OCI-LY7 (cell line): ENCODE measurements around the gene PTPRO. TPM values are rescaled to one million over a fixed set of nuclear protein-coding genes. Genes with fewer than 3 reads are reported as not detected.

Source experiments
- BruUV-seq: library from RNA; stranded (reverse); fragments of 400-500 nt; replicated peaks from 2 replicates; lab custom pipeline; 2021; lab: Mats Ljungman, UMichigan
- CTCF ChIA-PET: fragments of 300-600 bp; sonication (Branson Sonifier 250); formaldehyde crosslinking; loops from one replicate; lab custom pipeline; 2022; ENCODE audit warnings: antibody characterized with exemption; ENCODE audit not compliant: unreplicated experiment; lab: Charles Lee
- POLR2A ChIA-PET: fragments of 300-600 bp; sonication (Branson Sonifier 250); formaldehyde crosslinking; loops from one replicate; lab custom pipeline; 2022; ENCODE audit warnings: antibody characterized with exemption; lab: Charles Lee
- DNase-seq: peaks from one replicate; pipeline ENCODE4 v3.0.0-alpha.2; 2015; ENCODE audit warnings: low spot score
- H2AFZ ChIP-seq: fragments of 200-600 bp; sonication (generic), shearing (Covaris generic); 2 replicates; pipeline ENCODE4 v1.6.1; 2014; ENCODE audit warnings: mild to moderate bottlenecking, antibody characterized with exemption, low read length, moderate library complexity
- H3K27ac ChIP-seq: fragments of 200-600 bp; sonication (generic); 2 replicates; pipeline ENCODE4 v1.5.1; 2014; ENCODE audit warnings: mixed run types, low read depth, mild to moderate bottlenecking, moderate library complexity, low read length, inconsistent platforms; ENCODE audit not compliant: poor library complexity, severe bottlenecking
- H3K36me3 ChIP-seq: fragments of 200-600 bp; sonication (generic); 2 replicates; pipeline ENCODE4 v1.6.1; 2014; ENCODE audit warnings: mild to moderate bottlenecking, antibody characterized with exemption, low read length, moderate library complexity, mixed read lengths; ENCODE audit not compliant: insufficient read depth
- H3K4me1 ChIP-seq: fragments of 200-600 bp; sonication (generic); 2 replicates; pipeline ENCODE4 v1.5.1; 2014; ENCODE audit warnings: mild to moderate bottlenecking, low read length; ENCODE audit not compliant: insufficient read depth, poor library complexity, severe bottlenecking
- H3K4me2 ChIP-seq: fragments of 200-600 bp; sonication (generic); 2 replicates; pipeline ENCODE4 v1.6.1; 2014; ENCODE audit warnings: mild to moderate bottlenecking, low read length
- H3K4me3 ChIP-seq: fragments of 200-600 bp; sonication (generic); 2 replicates; pipeline ENCODE4 v1.5.1; 2014; ENCODE audit warnings: mild to moderate bottlenecking, low read depth, low read length; ENCODE audit not compliant: poor library complexity, severe bottlenecking
- H3K79me2 ChIP-seq: fragments of 200-600 bp; sonication (generic); 2 replicates; pipeline ENCODE4 v1.6.1; 2016; ENCODE audit warnings: low read depth, mild to moderate bottlenecking, low read length, moderate library complexity, mixed read lengths; ENCODE audit not compliant: insufficient read depth
- H3K9me2 ChIP-seq: fragments of 200-600 bp; sonication (generic); 2 replicates; pipeline ENCODE4 v1.6.1; 2016; ENCODE audit warnings: mild to moderate bottlenecking, low read length, mixed read lengths; ENCODE audit not compliant: insufficient read depth
- H3K9me3 ChIP-seq: fragments of 200-600 bp; sonication (generic); 2 replicates; pipeline ENCODE4 v1.6.1; 2014; ENCODE audit warnings: mild to moderate bottlenecking, mixed run types, low read length, mixed read lengths
- H4K20me1 ChIP-seq: fragments of 200-600 bp; sonication (generic); 2 replicates; pipeline ENCODE4 v1.6.1; 2014; ENCODE audit warnings: mild to moderate bottlenecking, antibody characterized with exemption, low read length, moderate library complexity, mixed read lengths; ENCODE audit not compliant: insufficient read depth
- EZH2phosphoT487 ChIP-seq: fragments of 200-600 bp; sonication (generic); IDR thresholded peaks from 2 replicates; pipeline ENCODE4 v1.6.1; 2018; ENCODE audit warnings: low read depth, borderline replicate concordance, mild to moderate bottlenecking, mixed run types, antibody characterized with exemption, low read length, moderate library complexity, mixed read lengths
- intact Hi-C: fragments of 100-400 bp; cut with micrococcal nuclease; formaldehyde crosslinking; loops from one replicate; pipeline ENCODE4 v1.10.0; 2022; ENCODE audit not compliant: unreplicated experiment
- total RNA-seq, 2 experiments: library from RNA; depleted of rRNA in 1 of 2; stranded (reverse); fragments of >200 nt in 1 of 2; shearing (Covaris generic) in 1 of 2; gene quantifications; 2 replicates each; pipeline ENCODE4 v1.2.3, GENCODE V29; 2014 to 2022
- TF ChIP-seq, protein P1 (sequence below): fragments of 200-600 bp; sonication (generic); conservative IDR thresholded peaks from 2 replicates; pipeline ENCODE4 v1.5.1; 2014; ENCODE audit warnings: mild to moderate bottlenecking, antibody characterized with exemption, low read length, moderate library complexity, mixed read lengths

The PTPRO gene
- total RNA-seq, 2 experiments from 2014 or later, result 0.06 to 0.23 TPM

DNA sequence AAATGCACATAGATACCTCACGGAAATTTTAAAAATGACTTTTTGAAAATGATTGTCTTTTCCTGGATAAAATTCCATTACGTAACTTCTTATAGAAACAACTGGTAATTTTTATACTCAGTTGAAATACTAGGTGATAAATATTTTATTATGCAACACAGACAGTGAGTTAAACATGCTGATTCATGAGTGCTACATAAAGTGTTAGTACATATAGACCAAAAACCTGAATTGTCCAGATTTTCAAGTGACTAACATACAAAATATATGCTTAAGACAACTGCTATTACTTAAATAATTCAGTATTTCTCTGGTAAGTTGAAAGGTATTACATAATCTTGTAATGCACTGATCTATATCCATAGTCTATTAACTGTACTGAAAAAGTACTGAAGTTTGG, 11.9 kb downstream of the PTPRO start:
- H3K9me3 ChIP-seq, result no peaks in the 10 kb centered on the region
- POLR2A ChIA-PET, result interaction anchor here (1.3 kb wide), 1 partner anchor 15 kb away, joined by 3 read pairs; no protein-coding TSS in a partner anchor

GRCh38 chr12:15335959-15336358, 13.7 kb downstream of the PTPRO start:
- Histone ChIP-seq H2AFZ (no peak overlapping the region), H3K79me2 (no peaks in the 10 kb centered on the region), H3K9me3 (no peaks in the 10 kb centered on the region), H3K4me2 (no peak overlapping the region), H3K9me2 (no peaks in the 10 kb centered on the region), H3K27ac (no peak overlapping the region), H3K4me1 (no peaks in the 10 kb centered on the region), H3K4me3 (no peak overlapping the region), H3K36me3 (no peaks in the 10 kb centered on the region), H4K20me1 (no peaks in the 10 kb centered on the region)
- ChIA-PET CTCF (interaction anchor here (0.5 kb wide), 1 partner anchor 1253 kb away, joined by 3 read pairs; no protein-coding TSS in a partner anchor), POLR2A (interaction anchor here (0.8 kb wide), 1 partner anchor 1872 kb away, joined by 3 read pairs; no protein-coding TSS in a partner anchor)
- no peak for TF ChIP-seq EZH2phosphoT487
- TF ChIP-seq, protein P1, sequence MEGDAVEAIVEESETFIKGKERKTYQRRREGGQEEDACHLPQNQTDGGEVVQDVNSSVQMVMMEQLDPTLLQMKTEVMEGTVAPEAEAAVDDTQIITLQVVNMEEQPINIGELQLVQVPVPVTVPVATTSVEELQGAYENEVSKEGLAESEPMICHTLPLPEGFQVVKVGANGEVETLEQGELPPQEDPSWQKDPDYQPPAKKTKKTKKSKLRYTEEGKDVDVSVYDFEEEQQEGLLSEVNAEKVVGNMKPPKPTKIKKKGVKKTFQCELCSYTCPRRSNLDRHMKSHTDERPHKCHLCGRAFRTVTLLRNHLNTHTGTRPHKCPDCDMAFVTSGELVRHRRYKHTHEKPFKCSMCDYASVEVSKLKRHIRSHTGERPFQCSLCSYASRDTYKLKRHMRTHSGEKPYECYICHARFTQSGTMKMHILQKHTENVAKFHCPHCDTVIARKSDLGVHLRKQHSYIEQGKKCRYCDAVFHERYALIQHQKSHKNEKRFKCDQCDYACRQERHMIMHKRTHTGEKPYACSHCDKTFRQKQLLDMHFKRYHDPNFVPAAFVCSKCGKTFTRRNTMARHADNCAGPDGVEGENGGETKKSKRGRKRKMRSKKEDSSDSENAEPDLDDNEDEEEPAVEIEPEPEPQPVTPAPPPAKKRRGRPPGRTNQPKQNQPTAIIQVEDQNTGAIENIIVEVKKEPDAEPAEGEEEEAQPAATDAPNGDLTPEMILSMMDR, result no peak
- no TSS peak for BruUV-seq
- DNase-seq, result no peak
- intact Hi-C loops, result no loop called here

More for the DNA sequence above, 11.9 kb downstream of the PTPRO start:
- TF ChIP-seq EZH2phosphoT487, result no peak
- TF ChIP-seq, protein P1, result no peak
- H3K4me2 ChIP-seq, result no peak overlapping the region
- intact Hi-C loops, result no loop called here
- no peak overlapping the region for H3K27ac ChIP-seq
- H3K4me1 ChIP-seq, result no peaks in the 10 kb centered on the region
- CTCF ChIA-PET, result no interaction called here
- no peaks in the 10 kb centered on the region for H4K20me1 ChIP-seq
- H2AFZ ChIP-seq, result no peak overlapping the region
- no TSS peak for BruUV-seq
- DNase-seq, result no peak
- H3K79me2 ChIP-seq, result no peaks in the 10 kb centered on the region
- H3K9me2 ChIP-seq, result no peaks in the 10 kb centered on the region
- no peaks in the 10 kb centered on the region for H3K36me3 ChIP-seq
- no peak overlapping the region for H3K4me3 ChIP-seq

DNA sequence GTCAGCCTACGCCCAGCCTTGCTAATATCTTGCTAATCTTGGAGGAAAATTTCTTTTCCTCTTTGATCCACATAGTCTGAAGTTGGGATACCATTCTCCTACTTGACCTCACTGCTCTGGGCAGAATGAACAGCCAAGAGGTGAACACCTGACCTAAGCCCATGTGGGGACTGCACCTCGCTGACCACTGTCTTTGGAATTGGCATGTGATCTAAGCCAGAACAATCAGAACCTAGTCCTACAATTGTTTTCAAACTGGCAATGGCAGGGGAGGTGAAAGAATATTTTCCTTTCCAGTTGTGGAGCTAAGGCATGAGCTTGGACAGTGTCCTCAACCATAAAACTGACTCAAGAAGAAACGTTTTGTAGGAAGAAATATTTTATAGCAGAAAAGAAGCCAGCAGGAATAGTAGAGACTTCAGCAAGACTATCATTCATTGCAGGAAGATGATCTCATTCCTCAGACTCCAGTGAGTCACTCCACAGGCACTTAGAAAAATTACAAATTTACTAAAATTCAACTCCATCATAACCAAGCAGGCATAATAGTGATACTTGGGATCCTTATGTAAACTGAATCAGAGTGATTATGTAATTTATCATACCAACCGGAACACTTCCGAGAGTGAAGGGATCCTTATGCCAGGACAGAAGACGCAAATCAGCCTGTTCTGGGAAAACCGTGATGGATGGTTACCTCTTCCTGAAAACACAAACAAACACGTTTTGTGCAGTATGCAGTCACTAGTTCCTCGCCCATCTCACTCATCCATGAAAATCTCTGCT, 14.7 kb downstream of the PTPRO start:
- CTCF ChIA-PET, result no interaction called here
- POLR2A ChIA-PET, result interaction anchor here (0.6 kb wide), 1 partner anchor 1442 kb away, joined by 4 read pairs; no protein-coding TSS in a partner anchor
- H3K4me1 ChIP-seq, result no peaks in the 10 kb centered on the region
- no peaks in the 10 kb centered on the region for H3K9me3 ChIP-seq
- BruUV-seq, result no TSS peak
- no peak overlapping the region for H3K4me2 ChIP-seq
- no peaks in the 10 kb centered on the region for H4K20me1 ChIP-seq
- no peaks in the 10 kb centered on the region for H3K36me3 ChIP-seq
- no peaks in the 10 kb centered on the region for H3K9me2 ChIP-seq
- H3K27ac ChIP-seq, result no peak overlapping the region
- TF ChIP-seq EZH2phosphoT487, result no peak
- TF ChIP-seq, protein P1, result no peak
- no peak overlapping the region for H2AFZ ChIP-seq
- no peak overlapping the region for H3K4me3 ChIP-seq
- intact Hi-C loops, result no loop called here
- no peak for DNase-seq
- H3K79me2 ChIP-seq, result no peaks in the 10 kb centered on the region
